Thyroid gland (tissue), 4 donors: ENCODE measurements around the gene RAET1E. TPM values are rescaled to one million over a fixed set of nuclear protein-coding genes. Genes with fewer than 3 reads are reported as not detected.
A peak's percentile ranks its signal among the peaks of the same experiment; 100 is the strongest.
"Not testable (repeated sequence)": the region's sequence is repeated elsewhere in the genome, so short reads cannot be mapped to it uniquely, and the experiment has no call there.

Source experiments
- DNase-seq, 2 donors: peaks; one replicate each; pipeline ENCODE4 v3.0.0-alpha.2; 2019
- H3K27ac ChIP-seq, 3 donors: fragments of 200-600 bp; sonication (generic); 1 replicate in 2 of 3; 2 replicates in 1 of 3; pipeline ENCODE4 v1.5.1; 2016 to 2019; ENCODE audit warnings: mild to moderate bottlenecking in 1 of 3, moderate library complexity in 1 of 3
- H3K27me3 ChIP-seq: fragments of 200-600 bp; sonication (generic); one replicate; pipeline ENCODE4 v1.5.1; 2019
- H3K36me3 ChIP-seq, 2 donors: fragments of 200-600 bp; sonication (generic); one replicate each; pipeline ENCODE4 v1.5.1; 2016 to 2019
- H3K4me1 ChIP-seq, 2 donors: fragments of 200-600 bp; sonication (generic); one replicate each; pipeline ENCODE4 v1.5.1; 2017 to 2019
- H3K4me3 ChIP-seq, 3 donors: fragments of 200-600 bp; sonication (generic); replicated peaks in 1 of 3; 1 replicate in 2 of 3; 2 replicates in 1 of 3; pipeline ENCODE4 v1.5.1; 2016; ENCODE audit warnings: mild to moderate bottlenecking in 1 of 3
- H3K9me3 ChIP-seq: fragments of 200-600 bp; sonication (generic); one replicate; pipeline ENCODE4 v1.5.1; 2017
- POLR2A ChIP-seq, 2 donors: fragments of 450-650 bp; IDR thresholded peaks; one replicate each; pipeline ENCODE4 v1.6.1; 2017; ENCODE audit warnings: antibody characterized with exemption in 2 of 2, mild to moderate bottlenecking in 2 of 2, moderate library complexity in 1 of 2
- WGBS, 2 donors: methylation state at CpG; one replicate each; pipeline ENCODE4 v1.1.5; 2017; 5-methylcytosine and 5-hydroxymethylcytosine counted together
- intact Hi-C: fragments of 100-400 bp; cut with DNase I; formaldehyde crosslinking; loops from one replicate; pipeline ENCODE4 v1.15.1; 2023
- total RNA-seq, 4 donors: library from RNA; depleted of rRNA; stranded (reverse); fragments of >200 nt; gene quantifications; one replicate each; pipeline ENCODE4 v1.2.3, GENCODE V29; 2016
- TF ChIP-seq, protein P1 (sequence below), 6 experiments: fragments of 200-600 bp in 3 of 6; fragments of 450-650 bp in 3 of 6; sonication (generic) in 3 of 6; IDR thresholded peaks; one replicate each; pipeline ENCODE4 v1.5.1; 2016 to 2019; ENCODE audit warnings: antibody characterized with exemption in 6 of 6, mild to moderate bottlenecking in 2 of 6, inconsistent platforms in 1 of 6, moderate library complexity in 1 of 6

RAET1E gene
- total RNA-seq, 4 donors from 2014 or later: 1.7 TPM; not detected in 3

DNA sequence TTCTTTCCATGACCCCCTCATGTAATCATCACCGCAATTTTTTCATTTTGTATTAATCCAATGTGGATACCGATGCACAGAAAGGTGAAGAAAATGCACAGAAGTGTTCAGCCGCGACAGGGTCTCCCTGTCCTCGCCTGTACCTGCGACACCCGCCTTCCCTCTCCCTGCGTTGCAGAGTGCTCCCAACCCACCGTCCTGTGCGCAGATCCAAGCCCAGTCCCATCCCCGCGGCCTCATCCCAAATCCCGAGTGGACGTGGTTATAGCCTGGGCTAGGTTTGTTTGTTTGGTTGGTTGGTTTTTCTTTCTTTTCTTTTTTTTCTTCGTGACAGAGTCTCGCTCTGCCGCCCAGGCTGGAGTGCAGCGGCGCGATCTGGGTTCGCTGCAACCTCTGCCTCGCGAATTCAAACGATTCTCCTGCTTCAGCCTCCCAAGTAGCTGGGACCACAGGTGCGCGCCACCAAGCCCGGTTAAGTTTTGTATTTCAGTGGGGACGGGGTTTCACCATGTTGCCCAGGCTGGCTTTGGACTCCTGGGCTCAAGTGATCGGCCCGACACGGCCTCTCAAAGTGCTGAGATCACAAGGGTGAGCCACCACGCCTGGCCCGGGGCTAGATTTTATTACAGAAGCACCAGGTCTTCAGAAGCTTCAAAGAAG lies 25.5 kb upstream of the RAET1E start:
- peak in 1 of 2 donors; percentile 19 for DNase-seq
- peak overlapping the region in 2 of 3 donors; percentile 8 to 43 for H3K4me3 ChIP-seq

GRCh38 chr6:149922642-149923326 lies 24.9 kb upstream of the RAET1E start, which contains the start of gene RAET1G:
RAET1G (minus strand) TSS chr6:149923121; CDS start chr6:149923010, 111 bp downstream.
- H3K4me3 ChIP-seq: peak within 1 kb of the TSS; percentile 28 to 43 (median 35)
- peak; percentile 95 for DNase-seq
- H3K27ac ChIP-seq: peak within 1 kb of the TSS in 1 of 3 donors; percentile 43
- H3K36me3 ChIP-seq: no peaks in the 10 kb centered on the region
- peaks cover 4 to 25% of the 10 kb centered on the region in 2 donors for H3K4me1 ChIP-seq
- H3K9me3 ChIP-seq: no peaks in the 10 kb centered on the region
- peak in 1 of 2 donors; percentile 74 for TF ChIP-seq POLR2A (IDR thresholded peaks at IDR 0.05)
- TF ChIP-seq, protein P1, sequence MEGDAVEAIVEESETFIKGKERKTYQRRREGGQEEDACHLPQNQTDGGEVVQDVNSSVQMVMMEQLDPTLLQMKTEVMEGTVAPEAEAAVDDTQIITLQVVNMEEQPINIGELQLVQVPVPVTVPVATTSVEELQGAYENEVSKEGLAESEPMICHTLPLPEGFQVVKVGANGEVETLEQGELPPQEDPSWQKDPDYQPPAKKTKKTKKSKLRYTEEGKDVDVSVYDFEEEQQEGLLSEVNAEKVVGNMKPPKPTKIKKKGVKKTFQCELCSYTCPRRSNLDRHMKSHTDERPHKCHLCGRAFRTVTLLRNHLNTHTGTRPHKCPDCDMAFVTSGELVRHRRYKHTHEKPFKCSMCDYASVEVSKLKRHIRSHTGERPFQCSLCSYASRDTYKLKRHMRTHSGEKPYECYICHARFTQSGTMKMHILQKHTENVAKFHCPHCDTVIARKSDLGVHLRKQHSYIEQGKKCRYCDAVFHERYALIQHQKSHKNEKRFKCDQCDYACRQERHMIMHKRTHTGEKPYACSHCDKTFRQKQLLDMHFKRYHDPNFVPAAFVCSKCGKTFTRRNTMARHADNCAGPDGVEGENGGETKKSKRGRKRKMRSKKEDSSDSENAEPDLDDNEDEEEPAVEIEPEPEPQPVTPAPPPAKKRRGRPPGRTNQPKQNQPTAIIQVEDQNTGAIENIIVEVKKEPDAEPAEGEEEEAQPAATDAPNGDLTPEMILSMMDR (IDR thresholded peaks at IDR 0.05): no peak
- intact Hi-C loops: loop anchor here (2.0 kb wide), 1 partner anchor 86 kb away; no protein-coding TSS in a partner anchor
- H3K27me3 ChIP-seq: no peaks in the 10 kb centered on the region
- WGBS, 2 donors: 0 to 1% methylated on average over 28 to 37 of the region's 40 CpGs

More for the DNA sequence above, 25.5 kb upstream of the RAET1E start:
- H3K4me1 ChIP-seq: peaks cover 5 to 25% of the 10 kb centered on the region in 2 donors
- intact Hi-C loops: loop anchor here (2.0 kb wide), 1 partner anchor 87 kb away; no protein-coding TSS in a partner anchor
- H3K9me3 ChIP-seq: no peaks in the 10 kb centered on the region
- H3K27ac ChIP-seq: peak overlapping the region in 1 of 3 donors; percentile 43
- TF ChIP-seq, protein P1 (IDR thresholded peaks at IDR 0.05): no peak
- no peak for TF ChIP-seq POLR2A (IDR thresholded peaks at IDR 0.05)
- H3K27me3 ChIP-seq: no peaks in the 10 kb centered on the region
- H3K36me3 ChIP-seq: no peaks in the 10 kb centered on the region
- WGBS, 2 donors: 25 to 27% methylated on average over 32 to 33 of the region's 33 CpGs

GRCh38 chr6:149922091-149922490 lies 24.2 kb upstream of the RAET1E start:
- 28 to 47% methylated on average over 5 of the region's 5 CpGs for WGBS, 2 donors
- intact Hi-C loops: loop anchor here (2.0 kb wide), 1 partner anchor 85 kb away; no protein-coding TSS in a partner anchor
- not testable (repeated sequence) for H3K9me3 ChIP-seq, H3K36me3 ChIP-seq, DNase-seq, H3K4me3 ChIP-seq, H3K27ac ChIP-seq, H3K27me3 ChIP-seq
- H3K4me1 ChIP-seq: peaks cover 4 to 25% of the 10 kb centered on the region in 2 donors

DNA sequence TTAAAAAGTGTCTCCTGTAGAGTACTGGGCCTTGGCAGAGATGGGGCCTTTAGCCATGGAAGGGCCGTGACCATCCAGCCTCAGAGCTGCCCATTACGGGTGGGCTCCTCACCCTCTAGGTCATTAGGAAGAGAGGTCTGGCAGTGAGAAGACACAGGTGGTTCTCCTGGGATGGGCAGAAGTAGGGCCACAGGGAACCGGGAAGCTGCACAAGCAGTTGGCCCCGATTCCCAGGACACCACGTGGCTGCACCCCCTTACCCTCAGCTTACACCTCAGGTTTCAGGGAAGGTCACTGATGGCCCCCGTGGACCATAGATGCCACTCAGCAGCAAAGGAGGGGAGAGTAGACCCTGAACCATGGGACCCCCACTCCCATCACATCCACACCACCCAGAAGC lies 23.4 kb upstream of the RAET1E start:
- TF ChIP-seq, protein P1 (IDR thresholded peaks at IDR 0.05): no peak
- no peak for TF ChIP-seq POLR2A (IDR thresholded peaks at IDR 0.05)
- 86 to 100% methylated on average over 2 to 5 of the region's 6 CpGs for WGBS, 2 donors
- H3K4me1 ChIP-seq: peaks cover 4 to 25% of the 10 kb centered on the region in 2 donors
- H3K27me3 ChIP-seq: no peaks in the 10 kb centered on the region
- no peaks in the 10 kb centered on the region for H3K9me3 ChIP-seq
- H3K36me3 ChIP-seq: no peaks in the 10 kb centered on the region
- H3K27ac ChIP-seq: no peak overlapping the region
- intact Hi-C loops: no loop called here
- DNase-seq: no peak
- no peak overlapping the region for H3K4me3 ChIP-seq

GRCh38 chr6:149919834-149920225 lies 21.9 kb upstream of the RAET1E start:
- Histone ChIP-seq H3K27ac (no peak overlapping the region), H3K4me3 (no peak overlapping the region), H3K4me1 (peaks cover 4 to 14% of the 10 kb centered on the region in 2 donors), H3K36me3 (no peaks in the 10 kb centered on the region), H3K27me3 (no peaks in the 10 kb centered on the region), H3K9me3 (no peaks in the 10 kb centered on the region)
- TF ChIP-seq, protein P1 (IDR thresholded peaks at IDR 0.05): no peak
- TF ChIP-seq POLR2A (IDR thresholded peaks at IDR 0.05): no peak
- DNase-seq: no peak
- WGBS, 2 donors: 87 to 91% methylated on average over 4 of the region's 4 CpGs
- intact Hi-C loops: no loop called here

DNA sequence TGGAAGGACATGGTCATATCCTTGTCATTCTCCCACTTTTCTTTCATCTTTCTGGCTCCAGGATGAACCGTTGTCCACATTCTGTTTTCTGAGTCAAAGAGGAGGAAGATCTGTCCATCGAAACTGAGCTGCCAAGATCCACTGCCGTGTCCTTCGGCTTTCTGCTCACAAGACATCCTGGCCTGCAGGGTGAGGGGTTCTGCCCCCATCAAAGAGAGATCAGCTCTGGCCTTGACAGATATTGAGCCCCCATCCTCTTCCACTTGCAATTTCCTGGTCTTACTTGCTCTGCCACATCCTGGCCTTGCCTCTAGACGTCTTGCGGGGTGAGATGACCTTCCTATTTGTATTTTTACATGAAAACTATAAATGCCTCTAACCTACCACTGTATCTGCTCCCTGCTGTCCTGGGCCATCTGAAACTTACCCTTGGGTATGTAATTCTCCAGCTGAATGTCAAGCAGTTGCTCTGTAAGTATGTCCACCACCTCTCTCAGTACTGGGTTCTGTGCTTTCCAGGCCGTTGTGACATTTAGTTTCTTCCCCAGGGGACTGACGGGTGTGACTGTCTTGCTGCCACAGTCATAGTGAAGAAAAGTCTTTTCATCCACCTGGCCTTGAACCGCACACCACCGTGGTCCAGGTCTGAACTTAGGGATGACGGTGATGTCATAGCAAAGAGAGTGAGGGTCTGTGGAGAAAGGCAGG lies 21.4 kb upstream of the RAET1E start:
- DNase-seq, H3K27ac ChIP-seq, H3K9me3 ChIP-seq, intact Hi-C loops, H3K36me3 ChIP-seq, H3K27me3 ChIP-seq, H3K4me3 ChIP-seq: not testable (repeated sequence)
- WGBS, 2 donors: 87% methylated on average over 11 of the region's 11 CpGs
- peaks cover 4 to 13% of the 10 kb centered on the region in 2 donors for H3K4me1 ChIP-seq
